HuH-7 (cell line): ENCODE results near the gene PRLR.

Experiments used
- DNase-seq: peaks from one replicate; pipeline ENCODE4 v3.0.0; 2011; ENCODE audit warnings: low spot score

PRLR gene

DNA sequence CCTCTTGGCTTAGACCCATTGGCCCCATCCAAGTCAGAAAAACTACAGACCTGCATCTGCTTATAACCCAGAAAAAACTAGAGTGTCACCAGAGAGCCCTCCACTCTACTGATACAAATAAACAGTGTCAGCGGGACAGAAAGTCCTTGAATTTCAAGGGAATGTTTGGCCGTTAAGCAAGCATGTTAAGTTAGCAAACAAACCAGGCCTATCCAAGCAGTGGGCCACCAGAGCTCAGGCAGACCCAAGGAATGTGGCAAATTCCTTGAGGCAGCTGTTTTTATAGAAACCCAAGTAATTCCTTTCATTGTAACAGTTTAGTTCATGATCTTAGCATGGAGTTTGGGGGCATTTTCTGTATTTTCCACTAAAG lies 70.9 kb downstream of the PRLR start:
- peak; percentile 56 for DNase-seq

DNA sequence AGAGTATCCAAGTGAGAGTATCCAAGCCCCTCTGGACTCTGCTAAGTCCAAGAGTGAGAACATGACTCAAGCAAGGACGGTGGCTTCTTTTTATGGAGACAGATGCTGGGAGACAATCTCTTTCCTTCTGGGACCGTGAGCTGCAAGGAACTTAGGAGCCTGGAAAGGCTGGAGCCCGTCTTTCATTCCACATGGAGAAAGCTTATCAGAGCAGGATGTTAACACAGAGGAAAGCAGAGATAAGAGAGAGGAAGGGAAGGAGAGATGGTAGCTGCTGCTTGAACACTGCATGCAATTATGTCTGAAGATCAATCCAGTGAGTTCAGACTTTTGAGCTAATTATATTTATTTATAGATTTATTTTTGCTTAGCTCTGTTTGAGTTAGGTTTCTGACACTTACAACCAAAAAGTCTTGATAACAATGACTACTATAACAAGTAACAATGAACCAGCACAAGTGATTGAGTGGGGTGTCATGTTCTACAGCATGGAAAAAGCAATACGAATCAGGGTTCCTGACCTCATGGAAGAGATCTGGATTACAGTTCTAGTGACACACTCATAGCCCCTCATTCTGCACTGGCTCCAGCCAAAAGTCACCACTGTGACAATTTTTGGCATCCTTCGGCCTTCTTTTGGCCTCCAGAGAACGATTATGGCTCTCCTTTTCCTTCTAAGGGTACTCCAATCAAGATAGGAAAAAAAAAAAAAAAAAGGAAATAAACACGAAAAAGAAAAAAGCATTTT lies 71.5 kb downstream of the PRLR start:
- DNase-seq: no peak

DNA sequence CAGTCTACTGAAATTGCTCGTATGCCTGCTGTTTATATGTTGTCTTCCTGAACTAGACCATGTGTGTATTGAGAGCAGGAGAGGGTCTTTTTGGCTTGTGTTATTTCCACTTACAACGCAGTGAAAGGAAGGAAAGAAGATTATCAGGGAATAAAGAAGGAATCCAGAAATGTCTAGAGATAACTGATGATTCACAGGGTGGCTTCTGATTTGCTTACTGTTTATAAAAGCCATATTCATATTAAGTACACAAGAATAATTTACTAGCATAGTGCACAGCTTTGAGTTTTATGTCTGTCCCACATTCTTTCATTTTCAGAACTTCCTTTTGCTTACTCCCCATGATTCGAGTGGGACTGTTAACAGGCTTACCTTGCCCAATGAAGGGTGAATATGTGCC lies 72.1 kb downstream of the PRLR start:
- no peak for DNase-seq

DNA sequence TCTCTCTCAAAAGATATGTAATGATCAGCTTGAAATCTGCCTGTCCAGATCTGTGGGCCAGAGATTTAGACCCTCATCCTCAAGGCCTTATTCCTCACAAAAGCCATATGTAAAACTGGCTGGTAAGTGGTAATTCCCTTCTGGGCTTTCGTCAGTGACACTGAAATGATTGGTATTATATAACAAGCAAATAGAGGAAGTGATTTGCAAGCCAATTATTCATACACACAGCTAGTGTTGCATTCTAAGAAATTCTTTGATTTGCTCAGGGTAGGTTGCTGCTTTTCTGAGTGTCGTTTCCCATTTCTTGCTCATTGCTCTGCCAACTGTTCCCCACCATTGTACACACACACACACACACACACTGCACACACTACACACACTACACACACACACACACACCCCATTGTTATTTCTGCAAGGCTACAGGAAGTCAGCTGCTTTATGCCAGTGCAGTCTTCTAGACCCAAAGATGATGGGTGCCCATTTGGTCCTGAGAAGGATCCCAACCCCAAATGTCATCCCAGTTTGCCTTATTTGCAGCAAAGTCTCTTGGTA lies 76.8 kb downstream of the PRLR start:
- DNase-seq: no peak

DNA sequence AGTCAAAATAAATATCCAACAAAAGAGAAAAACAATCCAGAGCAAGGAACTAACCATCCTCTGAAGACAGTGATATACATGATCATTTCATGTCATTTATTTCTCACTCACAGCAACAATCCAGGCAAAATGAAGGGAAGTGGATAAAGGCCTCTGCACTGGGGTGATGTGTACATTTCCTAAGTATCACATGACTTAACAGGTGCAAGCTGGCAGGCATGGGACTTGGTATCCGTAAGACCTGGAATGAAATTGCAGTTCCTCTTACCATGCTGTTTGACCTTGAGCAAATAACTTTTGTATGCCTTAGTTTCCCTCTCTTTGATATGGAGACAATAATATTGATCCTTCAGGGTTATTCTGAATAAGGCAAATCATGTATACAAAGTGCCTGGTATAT lies 77.6 kb downstream of the PRLR start:
- no peak for DNase-seq

DNA sequence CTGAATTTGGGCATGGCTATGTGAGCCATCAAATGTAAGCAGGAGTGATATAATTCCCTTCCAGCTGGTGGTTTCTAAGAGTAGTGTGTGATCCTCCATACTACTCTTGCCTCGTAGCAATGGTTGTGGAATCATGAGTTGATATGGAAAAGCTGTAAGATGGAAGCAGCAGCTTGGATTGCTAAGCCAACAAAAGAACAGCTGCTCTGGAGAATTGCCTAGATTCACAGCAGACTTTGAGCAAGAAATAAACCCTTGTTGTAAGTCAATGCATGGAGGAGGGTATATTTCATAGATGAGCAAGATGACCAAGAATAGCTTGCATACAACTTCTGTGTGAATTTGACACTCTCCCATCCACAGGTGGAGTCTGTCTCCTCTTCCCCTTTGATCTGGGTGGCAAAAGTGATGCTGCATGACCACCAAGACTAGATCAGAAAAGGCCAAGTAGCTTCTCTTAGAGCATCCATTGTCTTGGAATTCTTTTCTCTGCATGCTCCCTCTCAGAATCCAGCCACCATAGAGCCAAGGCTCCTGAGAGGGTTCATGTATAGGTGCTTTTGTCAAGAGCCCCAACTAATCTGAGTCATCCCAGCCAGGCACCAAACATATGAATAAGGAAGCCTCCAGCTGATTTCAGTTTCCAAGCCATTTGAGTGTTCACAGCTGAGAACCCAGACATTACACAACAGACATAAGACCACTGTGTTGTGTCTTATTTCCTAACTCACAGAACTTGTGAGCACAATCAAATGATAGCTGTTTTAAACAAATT lies 79.0 kb downstream of the PRLR start:
- DNase-seq: no peak

DNA sequence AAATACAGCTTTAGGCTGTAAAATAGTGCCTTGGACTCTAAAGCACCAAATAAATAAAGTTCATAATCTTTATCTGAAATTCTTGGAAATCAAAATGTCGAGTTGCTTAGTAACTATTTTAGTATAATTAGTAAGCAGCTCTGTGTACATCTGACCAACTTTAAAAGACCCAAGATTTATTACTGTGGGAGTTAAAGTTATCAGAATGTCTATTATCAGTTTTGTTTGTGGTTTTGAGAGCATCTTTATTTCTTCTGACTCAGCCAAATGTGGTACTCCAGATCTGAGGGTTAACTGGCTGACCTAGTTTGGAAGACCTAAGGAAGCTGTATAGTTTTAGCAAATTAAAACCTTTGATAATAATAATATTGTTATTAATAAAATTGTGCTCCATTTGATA lies 81.2 kb downstream of the PRLR start:
- no peak for DNase-seq

DNA sequence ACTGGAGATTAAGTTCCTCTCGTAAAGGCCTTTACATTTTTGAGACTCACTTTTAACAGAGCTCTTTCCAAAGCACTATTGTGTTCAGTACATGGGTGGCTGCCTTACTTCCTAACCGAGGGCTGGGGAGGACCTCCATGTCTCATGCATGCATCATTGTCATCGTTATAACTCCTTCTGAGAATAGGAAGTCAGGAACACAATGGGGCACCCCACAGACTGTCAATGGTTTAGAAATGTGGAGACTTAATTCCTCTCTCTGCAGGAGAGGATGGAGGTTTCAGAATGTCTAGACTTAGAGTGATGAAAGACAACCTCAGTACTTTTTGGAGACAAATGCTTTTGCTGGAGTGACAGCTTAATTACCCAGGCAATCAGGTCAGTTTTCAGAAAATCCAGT lies 83.9 kb downstream of the PRLR start:
- no peak for DNase-seq

DNA sequence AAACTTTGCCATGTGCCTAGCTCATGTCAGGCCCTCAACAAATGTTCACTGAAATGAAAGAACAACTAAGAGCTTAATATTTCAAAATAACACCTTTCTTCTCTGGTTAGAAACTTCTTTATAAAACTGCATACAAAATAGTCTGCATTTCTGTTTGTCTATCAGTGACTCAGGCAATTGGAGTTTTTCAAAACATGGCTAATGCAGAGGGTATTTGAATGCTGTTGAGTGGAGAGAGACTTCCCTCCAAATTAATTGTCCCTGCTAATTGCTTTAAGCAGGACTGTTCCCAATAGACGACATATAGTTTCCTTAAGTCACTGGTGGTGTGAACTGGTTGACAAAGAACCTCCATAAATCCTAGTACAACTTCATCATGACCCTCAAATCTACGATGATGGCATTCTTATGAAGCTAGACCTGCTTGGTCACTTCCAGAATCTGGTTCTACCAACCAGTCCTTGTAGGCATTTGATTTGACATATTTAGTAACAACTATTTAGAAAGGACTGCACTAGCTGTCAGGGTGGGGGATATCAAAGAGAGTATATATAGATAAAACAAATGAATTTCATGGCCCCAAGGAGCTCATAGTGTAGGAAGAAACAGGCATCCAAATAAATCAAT lies 84.5 kb downstream of the PRLR start:
- DNase-seq: no peak

DNA sequence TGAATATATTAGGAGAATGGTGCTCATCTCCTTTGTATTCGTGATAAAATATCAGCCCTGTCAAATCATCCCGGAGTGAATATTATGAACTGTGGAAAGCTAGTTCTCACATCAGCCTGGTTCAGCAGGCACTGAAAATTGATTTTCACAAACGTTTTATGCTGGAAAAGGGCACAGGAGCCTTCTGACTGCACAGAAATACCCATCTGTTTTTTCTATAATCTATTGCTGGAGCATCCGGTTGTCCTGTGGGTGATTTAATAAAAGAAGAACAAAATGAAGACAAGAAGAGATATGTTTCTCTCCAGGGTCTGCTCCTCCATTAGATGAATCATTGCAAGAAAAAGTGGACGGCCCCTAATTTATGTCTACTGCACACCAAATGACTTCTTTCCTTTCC lies 85.3 kb downstream of the PRLR start:
- no peak for DNase-seq

DNA sequence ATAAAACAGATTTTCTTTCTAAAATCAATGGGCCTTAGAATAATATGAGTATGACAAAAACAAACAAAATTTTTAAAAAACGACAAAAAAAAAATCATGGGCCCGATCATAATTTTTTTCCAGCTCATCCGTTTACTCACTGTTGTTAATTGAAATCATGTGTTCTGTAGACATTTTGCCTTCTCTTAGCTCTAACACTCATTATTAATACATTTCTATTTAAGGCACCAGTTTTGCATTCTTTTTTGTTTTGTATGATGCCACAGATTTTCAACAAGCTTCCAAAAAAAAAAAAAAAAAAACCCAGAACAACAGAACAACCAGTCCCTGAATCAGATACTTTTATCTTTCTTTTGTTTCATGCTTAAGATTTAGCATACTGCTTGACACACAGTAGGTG lies 86.4 kb downstream of the PRLR start:
- DNase-seq: no peak

DNA sequence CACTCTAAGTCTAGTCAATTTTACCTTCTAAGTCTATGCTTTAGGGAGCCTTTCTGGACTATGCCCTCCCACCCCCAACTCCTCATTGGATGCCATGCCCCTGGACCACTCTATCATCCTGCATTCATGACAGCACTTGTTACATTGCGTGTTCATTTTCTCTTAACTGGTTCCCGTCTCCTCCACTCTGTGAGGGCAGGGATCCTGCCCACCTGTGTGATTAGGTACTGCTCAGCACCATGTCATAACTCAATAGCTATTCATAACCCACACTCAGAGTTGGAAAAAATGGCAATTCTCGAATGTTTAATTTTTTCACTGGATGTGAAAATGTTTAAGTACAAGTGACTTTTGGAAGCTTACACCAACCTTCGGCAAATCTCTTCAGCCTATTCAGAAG lies 88.5 kb downstream of the PRLR start:
- DNase-seq: no peak

DNA sequence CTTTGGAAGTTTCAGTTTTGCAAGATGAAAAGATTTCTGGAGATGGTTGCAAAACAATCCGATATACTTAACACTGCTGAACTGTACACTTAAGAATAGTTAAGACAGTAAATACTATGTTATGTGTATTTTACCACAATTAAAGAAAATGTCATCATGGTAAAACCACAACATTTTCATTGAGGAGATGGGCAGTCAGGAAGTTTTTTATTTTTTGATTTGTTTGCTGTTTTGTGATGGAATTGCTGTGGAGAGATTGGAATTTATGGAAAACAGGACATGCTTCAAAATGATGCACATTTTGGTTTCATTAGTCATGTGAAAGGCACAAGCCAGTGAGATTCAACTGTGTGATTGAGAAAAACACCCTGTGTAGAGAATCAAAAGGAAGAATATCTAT lies 92.1 kb downstream of the PRLR start:
- no peak for DNase-seq

DNA sequence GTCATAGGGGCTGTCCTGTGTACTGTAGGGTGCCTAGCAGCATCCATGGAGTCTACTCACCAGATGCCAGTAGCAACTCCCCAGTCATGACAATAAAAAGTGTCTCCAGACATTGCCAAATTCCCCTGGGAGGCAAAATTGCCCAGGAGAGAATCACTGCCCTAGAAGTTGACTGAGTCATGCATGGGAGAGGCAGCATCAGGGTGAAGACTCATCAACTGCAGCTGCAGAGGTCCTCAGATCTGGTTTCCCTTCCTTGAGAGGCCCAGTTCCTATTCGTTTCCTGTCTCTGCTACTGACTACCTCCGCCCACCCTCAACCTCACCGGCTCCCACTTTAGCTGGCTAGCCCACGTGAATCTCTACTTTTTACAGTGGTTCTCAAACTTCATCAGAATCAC lies 93.9 kb downstream of the PRLR start:
- DNase-seq: no peak

DNA sequence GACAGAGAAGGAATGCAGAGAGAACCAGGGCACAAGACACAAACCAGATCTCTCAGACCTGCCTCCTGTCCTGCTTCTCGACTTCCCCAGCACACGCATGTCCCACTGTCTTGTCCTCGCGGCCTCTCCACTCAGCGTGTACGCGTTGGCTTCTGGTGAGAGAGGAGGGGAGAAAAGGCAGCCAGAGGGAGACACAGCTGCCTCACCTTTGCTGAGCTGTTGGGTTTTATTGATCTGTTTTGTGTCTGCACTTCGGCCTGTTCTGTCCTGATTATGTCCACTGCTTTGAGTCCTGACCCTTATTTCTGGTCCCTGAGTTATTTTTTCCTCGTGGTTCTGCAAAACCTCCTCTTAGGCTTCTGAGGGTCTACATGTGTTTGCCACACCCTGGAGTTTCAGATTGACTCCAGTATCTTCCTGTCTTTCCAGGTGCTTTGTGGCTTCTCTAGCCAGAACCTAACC lies 95.0 kb downstream of the PRLR start:
- no peak for DNase-seq

DNA sequence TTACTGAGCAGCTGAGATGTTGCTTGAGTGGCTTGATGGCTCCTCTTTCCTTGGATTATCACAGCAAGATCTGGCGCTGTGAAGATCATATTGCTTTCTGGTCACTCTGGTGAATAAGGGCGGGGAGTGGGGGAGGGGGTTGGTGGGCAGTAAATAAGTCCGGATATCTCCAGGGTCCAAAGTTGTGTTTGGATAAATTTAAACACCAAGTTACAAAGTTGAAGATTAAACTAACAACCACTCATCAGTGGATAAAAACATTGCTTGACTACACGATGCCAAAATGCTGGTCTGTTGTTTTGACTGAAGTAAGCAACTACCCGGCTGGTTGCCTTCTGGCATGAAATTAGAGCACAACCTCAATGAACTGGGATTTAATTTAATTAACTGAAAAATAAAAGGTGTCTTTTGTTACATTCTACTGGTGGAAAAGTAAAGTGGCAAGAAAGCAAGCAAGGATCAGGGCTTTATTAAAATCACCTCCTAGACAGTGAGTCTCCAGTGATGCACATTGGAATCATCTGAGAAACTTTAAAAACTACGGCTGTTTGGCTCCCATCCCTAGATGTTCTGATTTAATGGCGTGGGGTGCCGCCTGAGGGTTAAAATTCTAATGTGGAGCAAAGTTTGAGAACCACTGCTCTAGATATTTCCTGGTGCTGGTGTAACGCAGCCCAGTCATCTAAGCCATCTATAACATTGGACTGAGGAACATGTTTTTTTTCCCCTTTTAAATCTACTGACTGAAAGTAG lies 95.8 kb downstream of the PRLR start:
- DNase-seq: no peak

DNA sequence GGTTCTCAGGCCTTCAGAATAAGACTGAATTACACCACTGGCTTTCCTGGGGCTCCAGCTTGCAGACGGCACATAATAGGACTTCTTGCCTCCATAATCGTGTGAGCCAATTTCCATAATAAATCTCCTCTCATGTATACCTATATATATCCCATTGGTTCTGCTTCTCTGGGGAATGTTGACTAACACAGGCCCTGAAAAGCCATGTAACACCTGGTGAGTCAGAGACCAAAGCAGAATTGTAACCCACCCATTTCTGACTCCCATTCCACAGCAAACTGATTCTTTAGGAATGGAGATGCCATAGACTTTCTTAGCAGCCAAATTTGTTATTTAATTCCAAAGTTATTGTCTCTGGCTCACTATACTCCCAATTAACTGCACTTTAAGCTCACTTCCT lies 97.1 kb downstream of the PRLR start:
- DNase-seq: no peak

DNA sequence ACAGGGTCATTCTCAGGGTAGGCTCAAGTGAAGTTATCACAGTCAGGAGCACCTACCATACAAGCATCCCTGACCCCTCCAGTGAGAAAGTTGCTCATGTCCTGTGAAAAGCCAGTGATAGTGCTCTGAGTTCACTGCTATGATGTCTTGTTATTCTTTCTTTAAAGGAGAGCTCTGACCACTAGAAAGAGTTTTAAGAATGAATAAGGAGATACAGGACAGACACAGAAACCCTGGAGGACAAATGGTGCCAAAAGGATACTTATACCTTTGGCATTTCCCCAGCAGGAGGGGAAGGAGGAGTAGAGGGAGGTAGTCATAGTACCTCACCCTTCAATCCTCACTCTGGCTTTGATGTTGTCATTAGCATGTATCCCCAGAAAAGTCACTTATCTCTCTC lies 98.6 kb downstream of the PRLR start:
- DNase-seq: no peak

DNA sequence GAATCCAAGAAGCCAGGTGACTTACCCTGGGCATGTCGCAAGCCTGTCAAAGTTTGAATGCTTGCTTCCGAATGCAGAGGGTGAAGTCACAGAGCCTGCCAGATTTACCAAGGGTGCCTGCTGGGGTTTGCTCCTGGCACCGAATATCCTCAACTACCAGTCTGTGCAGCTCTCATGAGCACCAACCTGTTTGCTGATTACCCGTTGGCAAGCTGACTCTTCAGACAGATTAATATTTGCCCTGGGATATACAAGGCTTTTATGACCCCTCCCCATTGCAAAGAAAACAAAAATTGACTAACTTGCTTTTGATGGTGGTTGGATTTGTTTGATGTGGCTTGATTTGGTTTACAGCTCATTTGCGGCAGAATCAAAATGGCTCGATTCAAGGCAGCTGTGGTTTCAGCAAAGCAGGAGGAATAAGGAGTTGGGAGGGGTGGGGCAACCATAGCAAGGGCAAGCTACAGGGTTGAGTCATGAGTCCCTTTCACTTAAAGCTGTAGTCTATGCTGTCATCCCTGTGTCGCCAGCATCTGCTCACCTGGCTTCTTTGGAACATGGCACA lies 100.3 kb downstream of the PRLR start:
- no peak for DNase-seq

DNA sequence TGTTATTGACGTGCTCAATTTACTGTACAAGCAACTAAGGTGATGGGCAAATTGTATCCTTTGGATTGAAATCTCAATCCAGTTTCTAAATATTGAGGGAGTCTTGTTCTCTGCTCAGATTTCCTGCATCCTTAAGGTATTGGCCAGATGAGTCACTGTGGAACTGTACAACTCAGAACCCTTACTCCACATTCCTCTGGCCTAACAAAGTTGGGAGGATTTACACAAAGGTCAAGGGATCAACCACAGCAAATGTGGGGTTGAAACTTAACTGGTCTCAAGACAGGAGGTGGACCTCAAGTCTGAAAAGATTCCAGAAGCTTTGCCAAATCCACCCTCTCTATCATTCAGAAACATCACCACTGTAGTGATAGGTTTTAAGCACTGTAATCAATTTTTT lies 101.0 kb downstream of the PRLR start:
- no peak for DNase-seq

DNA sequence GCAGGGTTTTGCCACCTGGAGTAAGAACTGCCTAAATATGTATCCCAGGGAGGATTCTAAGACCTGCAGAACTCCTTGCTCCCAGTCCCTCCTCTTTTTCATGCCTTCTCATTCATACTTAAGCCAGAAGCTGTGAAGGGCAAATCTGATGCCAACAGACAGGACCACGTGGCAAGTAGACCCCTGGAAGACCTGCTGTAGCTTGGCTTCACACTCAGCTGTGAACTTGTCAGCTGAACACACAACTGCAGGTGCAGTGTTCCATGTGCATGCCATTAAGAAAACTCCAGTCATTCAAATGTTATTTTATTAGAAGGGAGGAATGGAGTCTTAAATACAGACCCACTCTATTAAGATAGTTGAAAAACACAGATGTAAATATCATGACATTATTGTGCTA lies 103.3 kb downstream of the PRLR start:
- no peak for DNase-seq

DNA sequence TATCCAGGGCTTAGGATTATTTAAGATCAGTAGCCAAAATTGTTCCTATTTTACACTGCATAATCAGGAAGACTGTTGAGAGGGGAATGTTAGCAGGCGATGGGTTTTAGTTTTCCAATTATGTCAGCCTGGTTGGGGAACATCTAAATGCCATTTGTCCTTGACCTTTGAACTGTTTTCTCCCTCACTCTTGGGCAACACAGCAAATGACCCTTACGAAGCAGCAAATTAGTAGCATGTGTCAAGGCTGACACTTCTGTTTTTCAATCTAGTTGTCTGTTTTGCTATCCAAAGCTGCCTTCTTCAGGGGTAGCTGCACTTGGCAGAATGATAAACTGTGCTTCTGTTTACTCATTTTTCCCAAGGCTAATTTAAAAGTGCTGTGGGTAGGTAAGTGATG lies 104.5 kb downstream of the PRLR start:
- no peak for DNase-seq
